Stimulated activated CD4-positive, alpha-beta T cell treated with anti-CD3 and anti-CD28 coated beads, TNF-alpha, amount 100 ng/mL, for 4 hours (primary cell): ENCODE data around the gene NCMAP.

ENCODE experiments used
- DNase-seq, 3 experiments: peaks; one replicate each; pipeline ENCODE4 v3.0.0-alpha.2; 2020; ENCODE audit warnings: low read depth in 3 of 3

The NCMAP gene

DNA sequence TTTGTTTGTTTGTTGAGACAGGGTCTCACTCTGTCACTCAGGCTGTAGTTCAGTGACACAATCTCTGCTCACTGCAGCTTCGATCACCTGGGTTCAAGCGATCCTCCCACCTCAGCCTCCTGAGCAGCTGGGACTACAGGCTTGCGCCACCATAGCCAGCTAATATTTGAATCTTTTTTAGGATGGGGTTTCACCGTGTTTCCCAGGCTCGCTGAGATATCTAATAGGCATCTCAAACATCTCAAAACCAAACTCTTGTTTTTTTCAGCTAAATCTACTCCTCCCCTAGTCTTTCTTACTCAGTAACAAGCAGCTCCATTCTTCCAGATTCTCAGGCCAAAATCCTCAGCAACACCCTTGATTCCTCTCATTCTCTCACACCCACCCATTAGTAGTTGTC lies 65.2 kb downstream of the NCMAP start:
- no peak for DNase-seq

DNA sequence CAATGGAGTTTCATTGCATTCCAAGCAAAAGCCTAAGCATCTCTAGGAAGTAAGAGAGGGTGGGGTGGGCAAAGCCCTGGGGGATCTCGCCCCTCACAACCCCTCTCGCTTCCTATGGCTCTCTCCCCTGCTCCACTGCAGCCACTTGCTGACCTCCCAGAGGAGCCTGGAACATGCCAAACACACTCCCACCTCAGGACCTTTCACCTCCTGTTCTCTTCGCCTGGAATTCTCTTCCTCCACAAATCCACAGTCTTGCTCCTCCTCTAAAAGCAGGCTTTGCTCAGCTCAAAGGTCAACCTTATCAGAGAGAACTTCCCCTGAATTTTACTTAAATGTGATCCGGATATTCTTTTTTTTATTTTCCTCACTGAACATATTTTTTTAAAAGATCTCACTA lies 66.3 kb downstream of the NCMAP start:
- no peak for DNase-seq

DNA sequence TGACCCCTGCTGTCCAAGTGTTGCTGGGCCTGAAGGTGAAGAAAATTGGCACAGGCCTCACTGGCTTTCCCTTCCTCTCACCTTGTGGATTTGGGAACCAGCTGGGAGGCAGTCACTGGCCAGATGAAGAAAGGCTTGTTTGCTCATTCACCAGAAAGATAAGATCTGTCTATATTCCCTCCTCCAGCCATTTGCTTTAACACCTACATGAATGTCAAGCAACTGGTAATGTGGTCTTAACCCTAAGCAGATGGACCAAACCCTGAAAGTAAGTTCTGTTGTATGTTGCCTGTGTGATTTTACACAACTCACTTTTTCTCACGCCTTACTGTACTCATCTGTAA lies 76.9 kb downstream of the NCMAP start:
- no peak for DNase-seq

DNA sequence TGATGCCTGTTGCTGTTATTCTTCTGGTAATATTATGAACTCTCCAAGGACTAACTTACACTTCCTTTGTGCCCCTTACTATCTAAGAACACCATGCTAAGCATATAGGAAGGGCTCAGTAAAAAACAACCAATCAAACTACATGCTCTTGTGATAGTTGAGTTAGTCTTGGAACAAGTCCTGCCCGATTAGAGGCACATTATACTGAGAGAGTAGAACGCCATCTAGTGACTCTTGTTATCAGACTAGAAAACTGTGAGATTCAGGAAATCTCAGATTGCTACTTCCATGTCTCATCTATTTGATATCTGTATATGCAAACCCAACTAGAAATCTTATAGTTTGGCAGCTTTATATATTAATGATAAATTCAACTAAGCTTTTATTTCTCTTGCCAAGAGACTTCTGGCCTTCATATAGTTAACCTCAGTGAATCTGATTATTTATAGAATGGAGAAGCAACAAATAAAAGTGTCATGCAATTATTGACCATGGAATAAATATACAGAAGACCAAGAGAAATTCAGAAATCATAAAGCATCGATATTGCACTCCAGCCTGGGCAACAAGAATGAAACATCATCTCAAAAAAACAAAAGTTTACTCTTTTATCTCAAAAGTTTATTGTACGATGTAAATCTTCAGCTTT lies 79.4 kb downstream of the NCMAP start:
- no peak for DNase-seq

DNA sequence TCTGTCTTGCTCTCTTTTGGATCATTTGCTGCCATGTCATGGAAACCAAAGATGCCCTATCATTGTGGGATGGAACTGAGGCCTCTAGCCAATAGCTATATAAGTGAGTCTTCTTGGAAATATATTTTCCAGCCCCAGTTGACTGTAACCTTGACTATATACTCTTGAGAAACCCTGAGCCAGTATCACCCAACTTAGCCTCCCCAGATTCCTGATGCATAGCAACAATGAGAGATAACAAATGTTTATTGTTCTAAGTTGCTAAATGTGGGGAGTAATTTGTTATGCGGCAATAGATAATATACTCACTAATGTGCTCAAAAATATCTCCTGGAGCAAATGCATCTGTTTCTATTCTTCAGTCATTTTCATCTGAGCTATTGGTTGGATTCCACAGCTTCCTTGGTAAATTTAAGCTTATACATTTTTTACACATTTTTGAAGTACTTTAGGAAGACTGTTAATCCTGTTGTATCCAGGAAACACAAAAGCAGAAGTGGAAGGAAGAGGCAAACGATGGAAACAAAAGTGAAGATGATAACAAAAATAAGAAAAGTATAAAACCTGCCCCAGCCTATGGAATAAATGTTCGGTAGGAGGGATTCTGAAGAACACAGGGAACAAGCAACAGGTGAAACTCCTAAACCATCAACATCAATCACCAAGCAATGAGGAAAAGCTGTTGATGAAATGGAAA lies 80.9 kb downstream of the NCMAP start:
- DNase-seq: no peak

DNA sequence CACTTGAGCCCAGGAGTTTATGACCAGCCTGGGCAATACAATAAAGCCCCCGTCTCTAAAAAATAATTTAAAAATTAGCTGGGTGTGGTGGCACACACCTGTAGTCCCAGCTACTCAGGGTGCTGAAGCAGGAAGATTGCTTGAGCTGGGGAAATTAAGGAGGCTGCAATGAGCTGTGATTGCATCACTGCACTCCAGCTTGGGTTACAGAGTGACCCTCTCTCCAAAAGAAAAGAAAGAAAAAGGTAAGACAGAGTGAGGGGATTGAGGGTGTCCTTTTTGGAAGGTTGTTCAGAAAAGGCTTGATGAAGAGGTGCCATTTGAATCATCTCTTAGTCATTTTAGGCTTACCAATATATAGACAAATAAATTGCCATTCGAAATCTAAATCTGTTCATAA lies 83.2 kb downstream of the NCMAP start:
- DNase-seq: no peak

DNA sequence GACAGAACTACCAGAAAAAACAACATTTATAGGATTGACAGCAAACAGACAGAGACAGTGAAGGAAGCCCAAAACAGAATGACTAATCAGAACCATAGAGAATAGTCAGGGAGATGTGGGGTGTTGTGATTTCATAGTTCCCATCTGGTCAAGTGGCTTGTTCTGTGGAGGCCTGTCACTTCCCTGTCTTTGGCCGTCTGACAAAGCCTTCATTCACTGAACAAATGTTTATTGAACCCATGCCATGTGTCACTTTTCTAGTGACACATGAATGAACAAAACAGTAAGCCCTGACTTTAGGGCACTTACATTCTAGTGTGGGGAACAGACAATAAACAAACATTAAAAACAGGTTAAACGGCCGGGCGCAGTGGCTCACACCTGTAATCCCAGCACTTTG lies 84.0 kb downstream of the NCMAP start:
- DNase-seq: no peak

DNA sequence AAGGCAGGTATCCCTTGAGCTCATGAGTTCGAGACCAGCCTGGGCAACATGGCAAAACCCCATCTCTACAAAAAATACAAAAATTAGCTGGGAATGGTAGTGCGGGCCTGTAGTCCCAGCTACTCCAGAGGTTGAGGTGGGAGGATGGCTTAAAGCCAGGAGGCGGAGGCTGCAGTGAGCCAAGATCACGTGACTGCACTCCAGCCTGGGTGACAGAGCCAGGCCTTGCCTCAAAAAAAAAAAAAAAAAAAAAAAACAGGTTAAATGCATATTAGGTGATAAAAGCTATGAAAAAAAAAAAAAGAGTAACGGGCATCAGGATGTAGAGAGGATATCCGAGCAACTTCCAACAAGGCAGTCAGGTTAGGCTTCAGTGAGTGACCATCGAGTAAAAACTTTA lies 84.4 kb downstream of the NCMAP start:
- DNase-seq: no peak

DNA sequence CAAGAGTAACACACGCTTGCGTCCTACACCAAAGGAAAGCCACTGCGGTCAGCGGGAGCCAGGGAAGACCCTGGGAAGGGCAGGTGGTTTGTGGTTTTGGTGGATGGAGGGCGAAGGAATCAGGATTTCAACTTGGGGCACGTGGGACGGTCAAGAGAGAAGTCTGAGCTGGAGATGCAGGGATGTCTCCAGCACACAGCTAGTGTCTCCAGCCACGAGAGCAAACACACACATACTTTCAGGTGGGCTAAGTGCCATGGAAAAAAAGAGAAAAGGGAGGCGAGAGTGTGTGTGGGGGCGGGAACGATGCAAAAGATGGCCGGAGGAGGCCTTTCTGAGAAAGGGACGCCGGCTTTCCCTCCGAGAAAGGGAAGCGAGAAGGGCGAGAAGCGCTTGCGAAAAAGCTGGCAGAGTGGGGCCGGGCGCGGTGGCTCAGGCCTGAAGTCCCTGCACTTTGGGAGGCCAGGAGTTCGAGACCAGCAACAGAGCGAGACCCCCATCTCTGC lies 85.8 kb downstream of the NCMAP start:
- DNase-seq: peak in 1 of 3 experiments; percentile 17

DNA sequence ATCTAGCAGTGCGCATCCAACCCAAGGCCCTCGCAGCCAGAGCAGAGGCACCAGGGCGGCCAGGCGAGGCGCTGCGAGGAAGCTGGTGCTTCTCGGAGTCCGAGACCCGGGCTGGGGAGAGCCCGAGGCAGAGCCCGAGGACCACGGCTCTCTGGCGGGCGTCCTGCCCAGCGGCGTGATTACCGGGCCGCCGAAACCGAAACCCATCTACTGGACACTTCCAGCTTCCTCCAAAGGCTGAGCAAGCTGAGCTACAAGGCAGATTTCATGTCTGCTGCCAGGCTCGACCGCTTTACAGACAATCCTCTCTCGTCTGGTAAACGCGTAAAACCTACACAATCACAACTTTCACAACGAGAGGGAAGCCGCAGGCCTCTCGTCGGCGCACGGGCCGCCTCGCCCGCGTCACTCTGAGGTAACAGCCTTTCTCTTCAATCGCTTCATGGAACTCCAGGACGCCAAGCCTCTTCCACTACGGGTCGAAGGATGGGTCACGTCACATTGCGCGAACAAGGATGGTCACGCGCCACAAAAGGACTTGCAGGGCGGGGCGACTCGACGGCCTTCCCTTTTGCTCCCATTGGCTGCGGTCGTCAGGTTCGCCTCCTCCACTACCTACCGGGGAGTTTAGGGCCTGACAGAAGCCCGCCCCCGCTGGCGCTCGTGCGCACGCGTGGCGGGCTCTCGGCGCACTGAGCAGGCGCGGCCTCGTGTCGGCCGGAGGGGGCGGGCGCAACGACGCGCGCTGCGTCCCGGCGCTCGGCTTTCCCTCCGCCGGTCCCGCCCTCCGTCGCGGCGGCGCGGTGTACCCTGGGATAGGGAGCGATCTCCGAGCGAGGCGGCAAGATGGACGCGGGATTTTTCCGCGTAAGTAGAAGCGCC lies 86.8 kb downstream of the NCMAP start, which contains the start of gene SRRM1:
SRRM1 (plus strand) TSS at position 822 of the 882 bp plus-strand sequence; CDS start at position 847, 25 bp downstream.
- peak; percentile 91 to 97 (median 96) for DNase-seq

DNA sequence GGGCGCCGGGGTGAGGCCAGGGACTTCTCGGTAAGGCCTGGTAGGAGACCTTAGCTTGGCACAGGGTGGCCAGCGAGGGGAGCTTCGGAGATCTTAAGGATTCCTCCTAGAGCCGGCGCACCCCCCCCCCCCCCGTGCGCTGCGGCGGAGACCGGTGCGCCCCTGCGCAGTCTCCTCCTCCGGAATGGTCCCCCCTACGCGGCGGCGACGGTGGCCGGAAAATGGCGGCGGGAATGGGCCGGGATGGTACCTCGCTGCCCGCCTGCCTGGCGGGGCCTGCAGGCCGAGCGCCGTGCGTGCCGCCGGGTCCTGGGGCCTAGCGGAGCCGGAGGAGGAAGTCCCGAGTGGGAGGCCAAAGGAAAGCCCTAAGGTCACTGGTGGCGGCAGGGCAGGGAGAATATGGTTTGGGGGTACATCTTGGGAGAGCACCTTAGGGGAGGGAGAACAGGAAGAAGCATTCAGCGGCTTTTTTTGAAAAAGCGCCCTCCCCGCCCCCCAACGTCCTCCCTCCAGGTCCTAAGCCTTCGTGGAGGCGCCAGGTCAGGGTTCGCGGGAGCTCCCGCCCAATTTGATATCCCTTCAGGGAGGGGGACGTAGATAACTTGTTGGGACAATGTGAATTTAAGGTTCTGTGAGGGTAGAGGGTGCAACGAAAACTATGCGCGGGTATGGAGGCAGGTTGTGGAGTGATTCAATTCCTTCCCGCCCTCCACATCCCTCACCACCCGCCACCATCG lies 87.6 kb downstream of the NCMAP start:
- DNase-seq: peak in 1 of 3 experiments; percentile 8

DNA sequence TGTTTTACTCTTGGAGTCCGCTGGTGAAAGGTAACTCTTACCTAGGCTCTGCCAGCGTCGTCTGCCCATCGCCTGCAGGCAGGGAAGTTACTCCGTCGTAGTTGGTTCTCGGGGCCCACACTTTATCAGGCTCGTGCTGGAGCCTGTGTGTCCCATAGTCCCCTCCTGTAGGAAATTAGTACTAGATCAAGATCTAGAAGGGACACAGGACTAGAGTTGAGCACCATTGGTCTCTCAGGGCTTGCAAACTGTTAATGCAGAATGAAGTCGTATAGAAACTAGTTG lies 88.2 kb downstream of the NCMAP start:
- no peak for DNase-seq

DNA sequence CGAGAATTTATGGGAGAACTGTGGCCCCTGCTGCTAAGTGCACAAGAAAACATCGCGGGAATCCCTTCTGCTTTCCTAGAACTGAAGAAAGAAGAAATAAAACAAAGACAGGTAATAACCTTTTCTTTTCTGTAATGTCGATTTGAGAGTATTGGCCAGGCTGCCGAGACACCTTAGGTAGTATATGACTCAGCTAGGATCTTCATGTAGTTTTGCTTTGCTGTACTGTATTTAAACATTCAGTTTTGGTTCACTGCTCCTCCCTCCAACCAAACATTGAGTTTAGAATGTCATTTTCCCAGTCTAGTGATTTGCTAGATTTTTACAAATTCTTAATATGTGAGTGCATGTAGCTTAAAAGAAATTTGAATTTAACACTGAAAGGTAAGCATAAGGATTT lies 93.0 kb downstream of the NCMAP start:
- DNase-seq: no peak

DNA sequence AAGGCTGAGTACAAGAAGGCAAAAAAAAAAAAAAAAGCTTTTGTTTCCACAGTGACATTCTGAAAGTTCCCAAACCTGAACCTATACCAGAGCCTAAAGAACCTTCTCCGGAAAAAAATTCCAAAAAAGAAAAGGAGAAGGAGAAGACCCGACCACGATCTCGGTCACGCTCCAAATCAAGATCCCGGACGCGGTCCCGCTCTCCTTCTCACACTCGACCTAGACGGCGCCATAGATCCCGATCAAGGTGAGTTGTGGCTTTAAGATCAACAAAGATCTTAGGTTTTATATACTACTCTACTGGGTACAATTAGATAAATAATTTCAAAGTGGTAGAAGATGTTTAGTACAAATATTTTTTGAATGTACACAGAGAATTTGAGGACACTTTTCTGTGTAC lies 96.5 kb downstream of the NCMAP start:
- no peak for DNase-seq

DNA sequence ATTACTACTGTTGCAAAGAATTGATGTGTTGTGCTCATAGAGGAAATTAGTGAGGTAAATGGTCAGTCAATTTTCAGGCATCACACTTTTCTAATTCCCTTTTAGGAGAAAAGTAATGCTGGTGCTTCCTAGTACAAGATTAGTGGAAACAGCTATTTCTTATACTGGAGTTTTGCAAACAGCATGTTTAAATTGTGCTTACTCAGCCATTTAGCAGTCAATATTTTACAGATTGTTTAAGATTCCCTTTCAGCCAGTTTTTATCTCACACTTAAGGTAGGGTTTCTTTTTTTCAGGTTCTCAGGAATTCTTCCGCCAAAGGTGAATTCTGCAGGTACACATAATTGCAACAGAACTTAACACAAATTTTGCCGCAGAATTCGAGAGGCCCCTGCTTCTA lies 98.1 kb downstream of the NCMAP start:
- DNase-seq: no peak

DNA sequence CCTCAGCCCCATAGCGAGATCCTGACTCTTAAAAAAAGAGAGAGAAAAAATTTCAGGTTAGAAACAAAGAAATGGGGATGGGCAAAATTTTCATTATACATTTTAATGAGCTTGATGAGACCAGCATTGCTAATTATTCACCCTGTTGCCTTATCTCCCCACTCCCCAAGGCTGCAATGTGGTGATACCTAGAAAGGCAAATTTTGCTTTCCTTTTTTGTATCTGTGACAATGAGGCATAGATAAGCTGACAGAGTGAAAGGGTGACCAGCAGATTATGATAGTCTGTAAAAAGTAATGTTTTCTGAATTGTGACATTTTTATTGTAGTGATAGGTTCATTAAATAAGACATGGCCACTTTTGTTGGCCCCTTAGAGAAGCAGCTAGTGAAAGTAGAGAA lies 100.2 kb downstream of the NCMAP start:
- DNase-seq: no peak

DNA sequence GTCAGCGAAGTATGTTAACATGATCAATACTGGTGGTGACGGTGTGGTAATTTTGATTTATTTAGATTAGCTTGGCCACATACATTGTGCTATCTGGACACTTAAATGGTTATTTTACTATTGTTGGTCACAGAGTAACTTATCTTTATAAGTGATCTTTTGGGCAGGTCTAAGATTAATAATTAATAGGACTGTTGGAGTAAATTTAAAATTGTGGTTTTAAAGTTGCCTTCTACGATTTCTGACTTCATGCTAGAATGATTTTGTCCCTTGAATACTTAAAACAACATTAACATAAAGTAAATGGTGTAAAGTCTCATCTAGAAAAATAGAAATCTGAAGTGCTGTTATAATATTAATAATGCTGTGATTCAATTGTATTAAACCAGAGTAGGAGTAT lies 101.9 kb downstream of the NCMAP start:
- DNase-seq: no peak
